Measurements from ENCODE around the gene ACAP2.
"Not testable (repeated sequence)": the region's sequence is repeated elsewhere in the genome, so short reads cannot be mapped to it uniquely, and the experiment has no call there.

The ACAP2 gene

DNA sequence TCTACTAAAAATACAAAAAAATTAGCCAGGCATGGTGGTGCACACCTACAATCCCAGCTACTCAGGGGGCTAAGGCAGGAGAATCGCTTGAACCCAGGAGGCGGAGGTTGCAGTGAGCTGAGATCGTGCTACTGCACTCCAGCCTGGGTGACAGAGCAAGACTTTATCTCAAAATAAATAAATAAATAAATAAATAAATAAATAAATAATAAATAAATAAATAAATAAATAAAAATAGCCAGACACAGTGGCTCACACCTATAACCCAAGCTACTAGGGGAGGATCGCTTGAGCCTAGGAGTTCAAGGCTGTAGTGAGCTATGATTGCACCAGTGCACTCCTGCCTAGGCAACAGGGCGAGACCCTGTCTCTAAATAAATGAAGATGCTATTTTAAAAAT lies 152.2 kb downstream of the ACAP2 start:
- DNase-seq (ENCODE audit: low spot score): not testable (repeated sequence)

DNA sequence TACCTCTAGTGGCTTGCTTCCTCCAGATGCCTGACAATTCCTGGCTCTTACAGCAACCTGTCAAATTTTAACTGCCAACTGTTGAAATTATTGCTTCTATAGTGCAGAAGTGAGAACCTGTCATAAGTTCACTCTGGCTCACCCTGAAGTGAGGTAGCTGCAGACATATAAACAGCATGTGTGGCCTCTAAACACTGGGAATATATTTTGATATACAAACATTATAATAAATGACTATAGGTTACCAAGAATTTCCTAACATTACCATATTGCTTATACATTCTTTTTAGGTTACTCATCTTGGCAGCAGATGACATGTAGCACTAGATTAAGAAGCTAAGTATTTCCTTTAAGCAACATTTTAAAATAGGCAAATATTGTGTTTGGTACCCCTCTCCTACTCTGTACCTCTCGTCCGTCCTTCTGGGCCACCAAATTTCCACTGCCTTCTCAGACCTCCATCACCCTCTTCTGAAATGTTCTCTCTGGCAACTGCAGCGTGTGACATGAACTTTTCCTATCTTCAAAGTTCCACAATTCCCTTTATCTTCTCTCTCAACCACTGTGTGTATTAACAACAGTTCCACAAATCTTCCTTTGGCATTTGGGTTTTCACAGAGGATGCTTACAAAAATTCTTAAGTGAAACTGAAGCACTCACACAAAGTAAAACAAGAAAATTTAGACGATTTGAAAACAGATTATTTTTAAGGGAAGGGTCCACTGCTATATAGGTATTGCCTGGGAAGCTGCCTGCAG lies 156.5 kb downstream of the ACAP2 start:
- no peak for DNase-seq (ENCODE audit: low spot score)

DNA sequence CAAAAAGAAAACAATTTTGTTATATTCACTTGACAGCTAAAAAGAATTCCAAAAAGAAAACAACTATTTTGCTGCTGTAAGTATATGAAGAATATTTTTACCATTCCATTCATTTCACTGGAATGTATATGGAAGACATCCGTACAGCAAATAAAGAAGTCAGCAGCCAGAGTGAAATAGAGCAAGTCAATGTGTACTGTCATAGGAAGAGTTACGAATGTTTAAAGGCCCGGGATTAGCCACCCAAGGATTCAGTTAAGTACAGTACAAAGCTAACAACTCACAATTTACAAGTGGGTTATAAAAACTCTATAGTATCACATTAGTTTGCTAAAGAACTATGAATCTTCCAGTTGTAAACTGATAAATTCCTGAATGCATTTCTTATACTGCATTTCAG lies 157.4 kb downstream of the ACAP2 start:
- no peak for DNase-seq (ENCODE audit: low spot score)

DNA sequence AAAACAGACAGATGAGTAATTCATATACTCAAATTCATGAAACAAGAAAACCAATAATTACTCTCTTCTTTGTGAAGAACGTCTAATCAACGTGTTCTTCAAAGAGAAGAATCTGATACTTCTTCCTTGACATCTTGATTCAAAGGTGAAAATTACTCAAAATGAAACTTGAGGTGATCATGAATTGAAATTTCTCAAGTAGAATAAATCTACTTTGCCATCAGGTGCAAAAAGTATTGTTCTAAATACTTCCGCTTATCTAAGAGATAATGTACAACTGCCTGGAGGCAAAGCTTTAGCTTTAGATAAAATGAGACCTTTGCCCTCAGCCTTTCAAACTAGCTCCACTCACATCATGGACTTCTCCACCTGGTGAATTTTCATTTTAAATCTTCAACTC lies 158.0 kb downstream of the ACAP2 start:
- DNase-seq (ENCODE audit: low spot score): no peak

DNA sequence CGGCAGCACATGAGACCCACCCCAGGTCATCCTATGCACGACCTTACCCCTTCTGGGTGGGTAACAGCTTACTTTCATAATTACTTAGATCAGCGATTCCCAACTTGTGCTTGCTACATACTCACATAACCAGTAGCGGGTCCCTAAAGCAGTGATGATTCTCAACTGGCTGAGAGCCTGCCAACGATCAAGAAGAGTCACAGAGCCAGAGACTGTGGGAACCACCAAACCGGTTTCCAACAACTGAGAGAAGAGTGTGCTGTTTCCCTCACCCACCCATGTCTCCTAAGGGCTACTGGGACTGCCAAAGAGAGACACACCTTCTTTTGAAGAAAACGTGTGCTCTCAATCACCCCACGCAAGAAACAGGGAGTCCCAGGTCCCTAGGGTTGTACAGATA lies 159.9 kb downstream of the ACAP2 start:
- DNase-seq (ENCODE audit: low spot score): no peak

DNA sequence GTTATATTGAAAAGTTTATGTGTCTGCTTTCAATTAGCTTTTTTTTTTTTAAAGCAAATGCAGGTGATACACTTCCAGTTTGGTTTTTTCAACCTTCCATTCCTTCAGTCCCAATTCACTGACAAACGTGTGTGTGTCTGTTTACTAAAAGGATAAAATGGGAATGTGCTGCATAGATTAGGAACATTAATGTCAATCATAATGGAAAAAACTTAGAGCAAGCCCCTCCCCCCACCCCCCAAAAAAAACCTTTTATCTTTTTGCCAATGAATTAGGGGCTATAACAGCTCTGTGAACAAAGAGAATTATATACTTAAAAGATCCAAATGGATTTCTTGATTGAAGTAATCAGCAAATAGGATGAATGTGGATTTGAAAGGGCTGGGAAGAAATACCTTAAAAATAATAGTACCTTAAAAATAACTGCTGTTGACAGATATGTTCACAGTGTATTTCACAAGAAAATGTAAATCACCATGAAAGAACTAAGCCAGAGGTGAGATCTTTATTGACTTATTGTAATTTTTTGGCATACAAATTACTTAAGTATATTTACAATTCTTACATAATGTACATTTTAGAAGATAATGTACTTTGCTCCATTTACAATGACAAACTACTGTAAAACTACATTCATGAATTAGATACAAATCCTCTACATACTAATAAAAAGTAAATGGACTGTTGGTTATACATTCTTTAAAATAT lies 168.4 kb downstream of the ACAP2 start:
- no peak for DNase-seq (ENCODE audit: low spot score)

DNA sequence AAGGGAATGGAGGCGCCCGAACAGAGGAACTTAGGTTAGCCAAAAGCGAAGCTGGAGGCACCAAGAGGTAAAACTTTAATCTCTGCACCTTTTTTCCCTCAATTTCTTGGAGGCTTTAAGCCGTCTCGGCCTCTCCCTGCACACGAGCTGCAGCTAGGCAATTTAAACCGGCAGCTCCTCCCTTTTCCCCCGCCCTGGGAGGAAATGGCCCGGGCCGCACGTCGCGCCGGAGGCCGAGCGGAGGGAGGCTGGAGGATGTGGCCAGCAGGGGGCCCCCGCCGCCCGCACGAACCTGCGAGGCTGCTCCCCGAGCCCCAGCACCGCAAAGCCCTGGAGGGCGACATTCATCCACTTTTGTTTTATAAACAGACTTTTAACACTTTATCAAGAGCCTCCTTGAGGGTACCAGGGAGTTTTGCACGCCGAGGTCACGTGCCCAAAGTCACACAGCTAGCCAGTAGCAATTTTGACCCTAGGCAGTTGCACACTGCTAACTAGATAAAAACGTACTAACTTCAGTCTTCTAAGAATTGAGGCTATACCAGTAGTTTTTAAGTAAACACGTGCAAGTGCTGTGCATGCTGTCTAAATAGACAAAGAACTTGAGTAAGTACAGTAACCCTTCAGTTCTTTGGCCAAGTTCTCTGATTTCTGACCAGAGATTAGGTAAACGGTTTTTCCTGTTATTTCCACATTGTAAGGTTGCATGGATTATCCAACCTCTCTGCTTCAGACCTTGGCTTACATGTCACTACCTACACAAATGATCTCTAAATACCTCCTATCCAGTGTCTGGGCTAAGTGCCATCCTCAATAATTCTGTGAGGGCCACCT lies 171.2 kb downstream of the ACAP2 start:
- peak; percentile 88 for DNase-seq (ENCODE audit: low spot score)

DNA sequence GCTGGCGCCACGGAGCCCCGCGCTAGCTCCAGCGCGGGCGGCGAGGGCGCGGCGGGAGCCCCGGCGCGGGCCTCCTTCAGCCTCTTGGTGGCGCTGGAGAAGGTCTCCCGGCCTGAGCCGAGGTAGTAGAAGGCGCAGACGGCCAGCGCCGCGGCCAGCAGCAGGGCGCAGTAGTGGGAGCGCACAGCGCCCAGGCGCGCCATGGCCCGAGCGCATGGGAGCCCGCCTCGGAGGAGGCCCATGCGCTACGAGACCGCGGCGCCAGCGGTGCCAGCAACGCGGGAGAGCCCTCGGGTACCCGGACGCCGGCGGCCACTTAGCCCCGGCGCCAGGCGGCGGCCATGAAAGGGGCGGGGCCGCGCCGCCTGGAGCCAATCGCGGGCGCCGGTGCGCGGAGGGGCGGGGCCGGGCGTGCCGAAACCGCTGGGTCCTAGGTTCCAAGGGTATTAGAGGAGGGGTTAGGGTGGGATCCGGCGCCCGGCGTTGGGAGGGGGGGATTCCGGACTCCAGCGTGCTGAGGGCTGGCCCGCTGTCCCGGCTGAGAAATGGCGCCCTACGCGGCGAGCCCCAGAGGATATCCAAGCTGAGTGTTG lies 171.9 kb downstream of the ACAP2 start, which contains the start of gene XXYLT1:
XXYLT1 (minus strand) TSS at position 343 of the 593 bp plus-strand sequence; CDS start at position 242, 101 bp downstream.
- peak; percentile 90 for DNase-seq (ENCODE audit: low spot score)

DNA sequence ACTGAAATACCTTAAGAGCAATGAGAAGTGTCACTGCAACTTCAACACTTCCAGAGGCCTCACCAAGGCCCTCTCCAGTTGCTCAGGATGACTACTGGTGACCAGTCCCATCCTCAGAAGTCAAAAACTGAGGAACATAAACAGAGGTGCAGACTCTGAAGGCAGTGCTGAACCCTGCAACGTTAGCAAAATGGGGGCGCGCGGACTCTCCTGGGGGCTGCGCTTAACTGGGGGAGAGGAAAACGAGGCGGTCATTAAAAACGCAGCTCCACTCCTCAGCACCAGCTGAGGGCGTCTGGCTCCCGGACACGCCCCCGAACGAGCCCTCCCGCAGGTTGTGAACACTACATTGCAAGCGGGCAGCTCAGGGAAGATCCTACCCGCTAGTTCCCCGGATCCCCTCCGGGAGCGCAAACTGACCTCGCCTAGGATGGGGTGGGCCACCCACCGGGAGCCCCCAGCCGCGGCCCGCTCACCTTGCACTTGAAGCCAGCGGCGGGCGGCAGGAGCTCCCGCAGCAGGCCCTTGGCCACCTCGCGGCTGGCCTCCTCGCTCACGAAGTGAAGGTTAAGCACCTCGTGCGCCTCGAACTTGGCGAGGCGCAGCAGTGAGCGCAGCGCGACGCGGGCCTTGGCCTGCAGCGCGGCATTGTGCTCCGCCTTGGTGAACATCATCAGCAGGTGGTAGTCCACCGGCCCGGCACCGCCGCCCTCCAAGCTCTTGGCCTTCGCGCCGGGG lies 172.6 kb downstream of the ACAP2 start:
- no peak for DNase-seq (ENCODE audit: low spot score)

DNA sequence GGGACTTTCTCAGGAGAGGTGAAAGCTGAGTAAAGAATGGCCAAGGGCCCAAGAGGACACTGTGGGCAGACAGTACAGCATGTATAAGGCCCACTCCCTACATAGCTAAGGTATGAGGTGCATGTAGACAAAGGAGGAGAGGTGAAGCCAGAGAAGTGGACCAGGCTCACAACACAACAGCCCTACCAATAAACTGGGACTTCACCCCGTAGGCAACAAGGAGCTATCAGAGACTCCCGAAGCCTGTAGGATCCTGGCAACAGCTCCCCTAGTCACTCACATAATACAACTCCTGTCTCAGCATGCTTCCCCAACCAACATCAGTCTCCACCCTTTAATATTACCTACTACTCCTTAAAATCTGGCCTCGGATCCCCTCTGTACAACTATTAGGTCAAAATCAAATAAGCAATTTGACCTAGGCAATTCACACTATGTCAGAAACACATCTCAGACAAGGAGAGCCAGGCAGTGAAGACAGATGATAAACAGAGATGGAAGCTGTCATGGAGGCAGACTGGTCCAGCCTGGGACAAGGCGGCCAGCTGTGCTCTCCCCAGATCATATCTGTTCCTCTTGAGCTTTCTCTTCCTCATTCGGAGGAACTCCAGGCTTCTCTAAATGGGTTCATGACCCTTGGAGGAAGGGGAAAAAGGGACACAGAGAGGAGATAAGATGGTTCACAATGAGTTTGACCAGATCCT lies 173.3 kb downstream of the ACAP2 start:
- DNase-seq (ENCODE audit: low spot score): no peak

DNA sequence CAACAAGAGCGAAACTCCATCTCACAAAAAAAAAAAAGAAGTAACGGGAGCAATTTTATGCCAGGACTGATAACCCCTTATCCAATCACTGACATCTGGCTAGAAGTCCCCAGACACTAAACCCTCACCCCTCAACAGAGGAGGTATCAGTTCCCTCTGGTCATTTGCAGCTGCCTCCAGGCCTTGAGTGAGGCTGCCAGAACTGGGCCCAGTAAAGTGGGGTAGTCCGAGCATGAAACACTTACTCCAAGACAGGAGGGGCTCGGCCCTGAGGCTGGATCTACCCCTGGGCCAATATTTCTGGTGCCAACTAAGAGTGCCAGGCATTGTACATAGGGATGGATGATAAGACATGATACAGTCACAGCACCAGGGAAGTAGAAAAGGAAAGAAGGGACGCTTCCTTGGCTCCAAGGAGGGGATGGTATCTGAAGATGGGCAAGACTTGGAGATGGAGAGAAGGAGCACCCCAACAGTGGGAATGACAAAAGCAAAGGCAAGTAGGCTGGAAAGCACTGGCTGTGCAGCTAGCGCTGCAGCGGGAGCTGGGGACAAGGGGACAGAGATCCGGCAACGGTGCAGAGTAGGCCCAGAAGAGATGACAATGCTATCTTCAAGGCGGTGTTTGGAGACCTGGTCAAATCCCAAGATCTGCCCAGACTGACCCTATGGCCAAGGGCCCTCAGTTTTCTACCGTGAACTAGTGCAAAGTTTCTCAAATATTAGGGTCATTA lies 174.1 kb downstream of the ACAP2 start:
- DNase-seq (ENCODE audit: low spot score): no peak

DNA sequence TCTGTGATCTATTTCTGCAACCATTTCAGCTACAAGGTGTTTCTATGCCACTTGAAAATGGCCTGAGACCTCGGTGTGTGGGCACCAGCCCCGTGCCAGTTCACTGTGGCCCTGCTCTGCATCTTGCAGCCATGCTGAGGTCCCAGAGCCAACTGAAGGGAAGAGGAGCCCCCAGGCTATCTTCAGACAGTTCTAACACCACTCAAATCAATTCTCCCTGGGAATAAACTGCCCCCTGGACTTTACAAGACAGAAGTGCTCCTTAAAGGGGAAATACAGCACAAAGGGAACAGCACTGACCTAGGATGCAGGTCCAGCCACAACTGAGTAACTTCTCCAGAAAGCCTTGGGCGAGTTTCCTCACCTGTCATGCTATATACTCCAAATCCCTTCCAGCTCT lies 175.7 kb downstream of the ACAP2 start:
- no peak for DNase-seq (ENCODE audit: low spot score)

DNA sequence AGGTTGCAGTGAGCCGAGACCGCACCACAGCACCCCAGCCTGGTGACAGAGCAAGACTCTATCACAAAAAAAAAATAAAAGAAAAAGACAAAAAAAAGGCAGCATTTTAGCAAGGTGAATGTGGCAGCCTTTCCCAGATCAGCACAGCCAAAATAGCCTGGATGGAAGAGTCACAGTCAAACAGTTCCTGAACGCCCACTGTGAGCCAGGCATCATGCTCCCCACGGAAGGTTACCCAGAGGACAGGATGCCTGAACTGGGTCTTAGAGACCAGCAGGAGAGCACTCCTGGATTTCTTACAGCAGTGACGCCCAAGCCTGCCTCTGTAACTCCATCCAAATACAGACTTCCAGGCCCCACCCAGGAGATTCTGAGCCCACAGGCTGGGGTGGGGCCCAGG lies 176.4 kb downstream of the ACAP2 start:
- DNase-seq (ENCODE audit: low spot score): no peak

DNA sequence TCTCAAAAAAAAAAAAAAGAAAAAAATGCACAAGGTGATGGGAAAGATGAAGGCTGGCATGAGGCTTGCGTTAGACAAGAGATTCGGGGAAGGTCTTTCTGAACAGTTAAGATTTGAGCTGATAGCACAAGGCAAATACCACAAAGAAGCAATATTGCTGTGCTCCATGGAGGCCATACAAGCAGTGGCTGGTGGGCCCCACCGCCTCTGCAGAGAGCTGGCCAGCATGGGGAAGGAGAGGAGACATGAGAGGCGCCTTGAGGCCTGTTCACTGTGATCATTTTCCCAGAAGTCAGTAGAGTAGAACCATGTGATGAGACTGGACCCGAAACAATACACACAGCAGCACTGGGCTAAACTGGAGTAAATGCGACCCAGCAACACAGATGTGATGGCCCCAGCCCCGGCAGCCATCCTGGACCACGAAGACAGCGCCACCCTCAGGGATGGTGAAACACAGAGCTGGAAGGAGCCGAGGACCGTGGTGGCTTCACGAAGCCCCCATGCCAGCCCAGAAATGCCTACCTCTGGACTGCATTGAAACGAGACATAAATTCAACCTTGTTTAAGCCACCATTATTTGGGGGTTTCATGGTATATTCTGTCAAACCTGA lies 177.3 kb downstream of the ACAP2 start:
- no peak for DNase-seq (ENCODE audit: low spot score)

DNA sequence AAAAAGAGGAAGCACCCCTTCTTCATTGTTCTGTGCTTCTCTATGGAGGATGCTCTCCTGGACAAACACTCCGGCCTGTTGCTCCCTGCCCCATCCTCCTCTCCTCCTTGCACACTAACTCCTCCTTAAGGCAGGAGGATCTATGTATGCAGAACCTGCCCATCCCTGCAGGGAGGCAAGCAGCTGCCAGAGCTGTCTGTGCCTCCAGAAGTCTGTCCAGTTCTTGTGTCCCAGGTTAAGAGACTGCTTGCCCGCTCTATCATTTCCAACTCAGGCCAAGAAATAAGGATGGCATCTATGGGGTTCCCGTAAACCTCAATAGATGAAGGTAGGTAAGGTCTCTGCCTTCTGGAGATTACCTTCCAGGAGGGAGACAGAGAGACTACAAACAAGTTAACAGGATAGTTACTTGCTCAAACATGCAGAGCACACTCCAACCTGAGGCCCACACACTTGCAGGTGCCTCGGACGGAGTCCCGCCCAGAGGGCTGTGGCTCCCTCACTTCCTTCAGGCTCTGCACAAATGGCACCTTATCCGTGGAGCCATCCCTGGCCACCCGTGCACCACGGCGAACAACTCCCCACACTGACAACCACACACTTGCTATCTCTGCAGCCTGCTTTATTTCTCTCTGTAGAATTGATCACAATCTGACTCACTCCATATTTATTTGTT lies 178.8 kb downstream of the ACAP2 start:
- no peak for DNase-seq (ENCODE audit: low spot score)

DNA sequence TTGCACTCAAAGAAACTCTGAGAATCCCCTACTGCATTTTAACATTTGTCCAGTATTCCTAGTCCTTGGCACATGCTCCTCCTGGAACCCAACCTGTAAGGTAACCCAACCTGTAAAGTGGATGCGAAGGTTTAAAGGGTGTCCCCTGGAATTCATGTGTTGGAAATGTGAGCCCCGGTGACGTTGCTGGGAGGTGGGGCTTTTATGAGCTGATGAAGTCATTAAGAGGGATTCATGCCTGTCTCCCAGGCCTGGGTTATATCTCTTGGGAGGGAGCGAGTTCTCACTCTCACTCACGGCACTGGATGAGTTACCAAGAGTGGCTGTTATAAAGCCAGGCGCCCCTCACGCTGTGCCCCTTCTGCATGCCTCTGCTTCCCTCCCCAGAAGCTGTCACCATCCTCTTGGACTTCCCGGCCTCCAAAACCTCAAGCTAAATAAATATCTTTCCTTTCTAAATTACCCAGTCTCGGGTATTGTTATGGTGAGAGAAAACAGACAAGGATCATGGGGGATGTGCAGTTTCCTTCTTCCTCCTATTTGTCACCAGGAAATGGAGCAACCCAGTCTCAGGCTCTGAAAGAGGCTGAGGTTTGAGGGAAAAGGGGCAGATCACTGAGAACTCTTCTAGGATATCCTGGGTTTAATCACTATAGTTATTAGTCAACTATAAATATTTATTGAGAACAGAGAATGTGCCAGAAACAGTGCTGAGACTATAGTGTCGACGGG lies 179.5 kb downstream of the ACAP2 start:
- DNase-seq (ENCODE audit: low spot score): no peak

DNA sequence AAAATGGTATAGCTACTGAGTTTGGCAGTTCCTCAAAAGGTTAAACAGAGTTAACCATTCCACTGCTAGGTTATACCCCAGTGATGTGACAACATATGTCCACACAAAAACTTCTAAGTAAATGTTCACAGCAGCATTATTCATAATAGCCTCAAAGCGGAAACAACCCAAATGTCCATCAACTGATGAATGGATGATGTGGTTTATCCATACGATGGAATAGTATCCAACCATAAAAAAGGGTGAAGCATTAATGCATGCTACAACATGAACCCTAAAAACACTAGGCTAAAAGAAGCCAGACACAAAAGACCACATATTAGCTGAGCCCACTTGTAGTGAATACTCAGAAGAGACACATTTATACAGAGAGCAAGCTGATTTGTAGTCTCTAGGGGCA lies 180.9 kb downstream of the ACAP2 start:
- DNase-seq (ENCODE audit: low spot score): no peak

DNA sequence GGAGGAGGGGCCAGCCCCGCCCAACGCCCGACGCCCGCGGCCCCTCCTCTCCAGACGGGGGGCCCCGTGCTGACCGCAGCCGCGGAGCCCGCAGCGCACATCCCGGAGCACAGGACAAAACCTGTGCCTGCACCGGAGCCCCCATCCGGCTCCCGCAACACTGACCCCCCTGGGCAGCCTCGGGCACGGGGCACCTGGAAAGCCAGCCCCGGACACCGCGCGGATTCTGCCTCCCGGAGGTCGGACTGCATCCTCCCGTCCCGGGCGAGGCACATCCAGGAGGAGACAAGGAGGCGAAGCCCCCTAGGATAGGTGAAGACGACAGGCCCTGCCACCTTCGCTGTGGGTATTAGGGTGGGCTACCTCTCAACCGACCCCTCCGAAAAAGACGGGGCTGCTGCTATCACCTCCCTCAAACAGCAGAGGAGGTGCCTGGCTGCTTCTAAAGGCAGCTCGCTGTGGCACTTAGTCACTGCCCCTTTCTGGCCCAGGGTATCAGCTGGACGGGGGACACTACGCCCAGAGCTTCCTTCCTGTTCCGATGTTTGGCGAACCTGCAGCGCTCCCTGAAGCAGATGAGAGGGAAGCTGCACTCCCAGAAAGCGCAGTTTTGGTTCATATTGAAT lies 182.4 kb downstream of the ACAP2 start:
- no peak for DNase-seq (ENCODE audit: low spot score)
